Esophagus squamous epithelium (tissue), 4 donors: Measurements from ENCODE around the gene STX18.

ENCODE experiments used
- POLR2A ChIP-seq, 4 donors: fragments of 450-650 bp; IDR thresholded peaks; one replicate each; pipeline ENCODE4 v1.6.1; 2017; ENCODE audit warnings: antibody characterized with exemption in 4 of 4, mild to moderate bottlenecking in 4 of 4, moderate library complexity in 3 of 4
- TF ChIP-seq, protein P1 (sequence below), 6 experiments: fragments of 450-650 bp in 4 of 6; fragments of 200-600 bp in 2 of 6; sonication (generic) in 2 of 6; IDR thresholded peaks; one replicate each; pipeline ENCODE4 v1.5.1; 2016 to 2019; ENCODE audit warnings: antibody characterized with exemption in 6 of 6, mild to moderate bottlenecking in 4 of 6, moderate library complexity in 4 of 6

DNA sequence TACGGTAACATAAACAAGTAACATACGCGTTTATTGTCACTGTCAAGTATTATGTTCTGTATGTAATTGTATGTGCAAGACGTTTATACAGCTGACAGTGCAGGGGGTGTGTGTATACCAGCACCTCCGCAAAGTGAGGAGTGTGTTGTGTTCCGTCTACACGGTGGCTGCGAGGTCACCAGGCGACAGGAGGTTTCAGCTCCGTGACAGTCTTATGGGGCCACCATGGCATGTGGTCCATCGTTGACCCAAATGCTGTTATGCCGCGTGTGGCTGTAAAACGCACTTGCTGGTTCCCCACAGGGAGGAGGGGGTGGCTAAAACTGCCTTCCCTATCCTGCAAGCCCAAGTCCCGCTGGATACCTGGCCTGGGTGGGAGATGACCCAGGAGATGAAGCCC, 129.9 kb downstream of the STX18 start:
- TF ChIP-seq, protein P1, sequence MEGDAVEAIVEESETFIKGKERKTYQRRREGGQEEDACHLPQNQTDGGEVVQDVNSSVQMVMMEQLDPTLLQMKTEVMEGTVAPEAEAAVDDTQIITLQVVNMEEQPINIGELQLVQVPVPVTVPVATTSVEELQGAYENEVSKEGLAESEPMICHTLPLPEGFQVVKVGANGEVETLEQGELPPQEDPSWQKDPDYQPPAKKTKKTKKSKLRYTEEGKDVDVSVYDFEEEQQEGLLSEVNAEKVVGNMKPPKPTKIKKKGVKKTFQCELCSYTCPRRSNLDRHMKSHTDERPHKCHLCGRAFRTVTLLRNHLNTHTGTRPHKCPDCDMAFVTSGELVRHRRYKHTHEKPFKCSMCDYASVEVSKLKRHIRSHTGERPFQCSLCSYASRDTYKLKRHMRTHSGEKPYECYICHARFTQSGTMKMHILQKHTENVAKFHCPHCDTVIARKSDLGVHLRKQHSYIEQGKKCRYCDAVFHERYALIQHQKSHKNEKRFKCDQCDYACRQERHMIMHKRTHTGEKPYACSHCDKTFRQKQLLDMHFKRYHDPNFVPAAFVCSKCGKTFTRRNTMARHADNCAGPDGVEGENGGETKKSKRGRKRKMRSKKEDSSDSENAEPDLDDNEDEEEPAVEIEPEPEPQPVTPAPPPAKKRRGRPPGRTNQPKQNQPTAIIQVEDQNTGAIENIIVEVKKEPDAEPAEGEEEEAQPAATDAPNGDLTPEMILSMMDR (IDR thresholded peaks at IDR 0.05), result no peak
- no peak for TF ChIP-seq POLR2A (IDR thresholded peaks at IDR 0.05)
